ENCODE data around the gene SLAIN2. TPM values are rescaled to one million over a fixed set of nuclear protein-coding genes. Genes with fewer than 3 reads are reported as not detected.

Gene SLAIN2
- total and polyA plus RNA-seq, 2 of the 4 experiments (the other 2 are of a cell fraction): 23.3 to 53.0 TPM

GRCh38 chr4:48346594-48346993, 5.3 kb downstream of the SLAIN2 start:
- in situ Hi-C loops (cut with MboI; ENCODE audit: low sequenced_read_pairs): no loop called here
- intact Hi-C loops (cut with micrococcal nuclease): no loop called here
- H3K4me2 ChIP-seq (ENCODE audit: low read depth, low read length): peak overlapping the region; percentile 64
- peak overlapping the region; percentile 29; the same call in 1 of the 2 replicates for H3K23ac ChIP-seq (ENCODE audit: low read depth, low read length)
- 0 out of 2 replicates have a peak overlapping the region, but pooled peaks have one; percentile 46 for H3K4ac ChIP-seq (ENCODE audit: low read depth, low read length)
- H3K27ac ChIP-seq (ENCODE audit: insufficient read depth, low read length): no peak overlapping the region
- dilution Hi-C loops (cut with HindIII; ENCODE audit: low sequenced_read_pairs, unreplicated experiment): no loop called here
- peak overlapping the region; percentile 49 for H2BK5ac ChIP-seq (ENCODE audit: low read depth, low read length, poor library complexity, severe bottlenecking)
- H3K36me3 ChIP-seq (ENCODE audit: control insufficient read depth, insufficient read depth, low read length): no peaks in the 10 kb centered on the region
- no peak overlapping the region for H3K4me3 ChIP-seq (ENCODE audit: insufficient read depth, low read depth, low read length)
- ATAC-seq (ENCODE audit: low read depth) (no peak), DNase-seq (peak; percentile 51)
- H3K4me1 ChIP-seq (ENCODE audit: control insufficient read depth, insufficient read depth, low read length): peaks cover 6% of the 10 kb centered on the region; the same call in 1 of the 2 replicates
- H3K14ac ChIP-seq (replicated peaks; ENCODE audit: low read depth, low read length): 0 out of 2 replicates have a peak overlapping the region, but pooled peaks have one; percentile 50
- H2BK20ac ChIP-seq (ENCODE audit: low read depth, low read length): no peak overlapping the region
- peaks cover 82% of the 10 kb centered on the region for H4K20me1 ChIP-seq (ENCODE audit: insufficient read depth, low read length)
- TF ChIP-seq CHD1 (IDR thresholded peaks at IDR 0.05; ENCODE audit: low read depth, low read length) (no peak), BHLHE40 (IDR thresholded peaks at IDR 0.05; ENCODE audit: low read depth, low read length) (no peak), MAFK (IDR thresholded peaks at IDR 0.05; ENCODE audit: low read depth, low read length) (no peak), POLR2A (IDR thresholded peaks at IDR 0.05; ENCODE audit: low read depth, low read length) (no peak), FOS (IDR thresholded peaks at IDR 0.05; ENCODE audit: low read depth, low read length) (no peak), MXI1 (IDR thresholded peaks at IDR 0.05; ENCODE audit: borderline replicate concordance, low read depth, low read length) (no peak), RFX5 (IDR thresholded peaks at IDR 0.05; ENCODE audit: low read depth, low read length) (no peak), USF2 (IDR thresholded peaks at IDR 0.05; ENCODE audit: low read depth, low read length) (no peak), MAZ (IDR thresholded peaks at IDR 0.05; ENCODE audit: borderline replicate concordance, low read depth, low read length) (no peak), CTCF (conservative IDR thresholded peaks at IDR 0.05; ENCODE audit: low read depth, low read length) (no peak)
- H2BK15ac ChIP-seq (ENCODE audit: low read depth, low read length): no peak overlapping the region
- H3K9me3 ChIP-seq (ENCODE audit: control insufficient read depth, insufficient read depth, low read length): no peaks in the 10 kb centered on the region
- H4K91ac ChIP-seq (ENCODE audit: insufficient read depth, low read depth, low read length): no peak overlapping the region
- H2AFZ ChIP-seq (replicated peaks; ENCODE audit: low read length, poor library complexity): no peak overlapping the region
- BruUV-seq (replicated peaks): no TSS peak
- no peaks in the 10 kb centered on the region for H3K27me3 ChIP-seq (ENCODE audit: control insufficient read depth, insufficient read depth, low read length)
- H2AK5ac ChIP-seq (ENCODE audit: low read depth, low read length): 0 out of 2 replicates have a peak overlapping the region, but pooled peaks have one; percentile 41
- H3K9me1 ChIP-seq (ENCODE audit: insufficient read depth, low read length): peaks cover 11% of the 10 kb centered on the region
- no peak overlapping the region for H4K8ac ChIP-seq (ENCODE audit: low read depth in 2 of 2, low read length in 2 of 2)
- CTCF ChIA-PET: interaction anchor here (0.7 kb wide), 1 partner anchor 19 kb away, joined by 4 read pairs; no protein-coding TSS in a partner anchor
- no peak overlapping the region for H3K56ac ChIP-seq (ENCODE audit: extremely low read depth, insufficient read depth, low read length)
- H3K79me1 ChIP-seq (ENCODE audit: low read depth in 1 of 2, low read length in 2 of 2): peaks cover 8 to 65% of the 10 kb centered on the region in 2 experiments
- POLR2A ChIA-PET (ENCODE audit: unreplicated experiment): interaction anchor here (1.0 kb wide), 1 partner anchor 11 kb away, joined by 8 read pairs; no protein-coding TSS in a partner anchor
- no peak overlapping the region for H3K18ac ChIP-seq (ENCODE audit: low read depth, low read length)
- no peak overlapping the region for H2AK9ac ChIP-seq (replicated peaks; ENCODE audit: low read depth, low read length, poor library complexity)
- H2BK120ac ChIP-seq (ENCODE audit: low read depth, low read length): no peak overlapping the region
- no peak overlapping the region for H3K9ac ChIP-seq (ENCODE audit: low read depth, low read length)
- H4K5ac ChIP-seq (ENCODE audit: low read depth, low read length): 0 out of 2 replicates have a peak overlapping the region, but pooled peaks have one; percentile 26
